Neural progenitor cell (in vitro differentiated cells): ENCODE results near the gene PITPNB.

Experiments
- CTCF ChIP-seq: fragments of 200-600 bp; sonication (generic); IDR thresholded peaks from 2 replicates; pipeline ENCODE4 v1.5.1; 2017; ENCODE audit warnings: antibody characterized with exemption, mild to moderate bottlenecking
- EZH2 ChIP-seq: fragments of 200-600 bp; sonication (generic); IDR thresholded peaks from 2 replicates; pipeline ENCODE4 v1.6.1; 2017; ENCODE audit warnings: antibody characterized with exemption, mild to moderate bottlenecking, moderate library complexity

- TF ChIP-seq CTCF (no peak), EZH2 (no peak)
Observed at GRCh38 chr22:27933186-27933983, 14.3 kb upstream of the PITPNB start.
